Measurements from ENCODE around the gene TALDO1. TPM values are rescaled to one million over a fixed set of nuclear protein-coding genes. Genes with fewer than 3 reads are reported as not detected.
"Not testable (repeated sequence)": the region's sequence is repeated elsewhere in the genome, so short reads cannot be mapped to it uniquely, and the experiment has no call there.

The TALDO1 gene
- total RNA-seq, 1 donor from 2014 or later: 78.3 TPM

DNA sequence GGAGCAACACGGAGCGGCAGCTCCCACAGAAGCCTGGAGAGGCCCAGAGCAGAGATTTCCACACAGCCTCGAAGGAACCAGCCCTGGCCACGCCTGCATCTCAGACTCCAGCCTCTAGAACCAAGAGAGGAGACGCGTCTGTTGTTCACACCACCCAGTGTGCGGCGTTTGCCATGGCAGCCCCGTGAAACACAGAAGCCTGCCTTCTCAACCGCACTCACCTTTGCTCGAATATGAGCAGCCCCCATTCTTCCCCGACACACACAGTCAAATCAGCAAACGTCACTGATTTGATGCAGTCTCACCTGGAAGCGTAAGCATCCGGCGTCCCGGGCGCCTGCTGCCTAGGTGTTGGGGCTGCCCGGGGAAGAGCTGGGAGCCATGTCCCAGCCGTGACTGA lies 14.2 kb upstream of the TALDO1 start:
- H3K9ac ChIP-seq (ENCODE audit: low read depth in 1 of 3, low read length in 3 of 3): no peak overlapping the region
- no peak overlapping the region for H3K4me3 ChIP-seq (ENCODE audit: low read length in 3 of 3)
- peaks cover 0 to 7% (median 6%) of the 10 kb centered on the region in 3 donors for H3K4me1 ChIP-seq (ENCODE audit: control insufficient read depth in 3 of 3, insufficient read depth in 3 of 3, low read length in 3 of 3)
- peaks cover 0 to 10% (median 9%) of the 10 kb centered on the region in 3 donors for H3K27me3 ChIP-seq (ENCODE audit: control insufficient read depth in 3 of 3, insufficient read depth in 3 of 3, low read length in 3 of 3)
- no peaks in the 10 kb centered on the region for H3K36me3 ChIP-seq (ENCODE audit: control insufficient read depth in 3 of 3, insufficient read depth in 3 of 3, low read length in 3 of 3)
- no peaks in the 10 kb centered on the region for H3K9me3 ChIP-seq (ENCODE audit: control insufficient read depth in 3 of 3, low read length in 3 of 3)
- H3K27ac ChIP-seq (ENCODE audit: low read depth, low read length): no peak overlapping the region

GRCh38 chr11:734541-734940 lies 12.7 kb upstream of the TALDO1 start:
- H3K9me3 ChIP-seq (ENCODE audit: control insufficient read depth in 3 of 3, low read length in 3 of 3); H3K27me3 ChIP-seq (ENCODE audit: control insufficient read depth in 3 of 3, insufficient read depth in 3 of 3, low read length in 3 of 3); H3K4me3 ChIP-seq (ENCODE audit: low read length in 3 of 3): not testable (repeated sequence)

DNA sequence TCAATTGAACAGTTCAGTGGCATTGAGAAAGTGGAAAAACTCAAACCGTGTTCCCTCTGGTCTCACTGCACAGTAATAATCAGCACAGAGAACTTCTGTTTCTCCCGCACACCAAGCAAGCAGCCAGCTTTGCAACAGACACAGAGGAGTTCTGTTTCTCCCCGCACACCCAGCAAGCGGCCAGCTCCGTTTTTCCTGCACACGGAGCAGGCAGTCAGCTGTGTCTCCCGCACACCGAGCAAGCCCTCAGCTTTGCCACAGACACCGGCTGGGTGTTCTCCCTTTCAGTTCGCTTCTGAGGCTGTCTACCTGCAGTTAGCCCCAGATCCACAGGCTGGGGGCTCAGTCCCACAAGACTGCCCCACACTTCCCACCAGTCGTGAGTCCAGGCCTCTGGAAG lies 9.9 kb upstream of the TALDO1 start:
- H3K36me3 ChIP-seq (ENCODE audit: control insufficient read depth in 3 of 3, insufficient read depth in 3 of 3, low read length in 3 of 3): no peaks in the 10 kb centered on the region
- no peak overlapping the region for H3K4me3 ChIP-seq (ENCODE audit: low read length in 3 of 3)
- no peak overlapping the region for H3K9ac ChIP-seq (ENCODE audit: low read depth in 1 of 3, low read length in 3 of 3)
- no peaks in the 10 kb centered on the region for H3K4me1 ChIP-seq (ENCODE audit: control insufficient read depth in 3 of 3, insufficient read depth in 3 of 3, low read length in 3 of 3)
- peaks cover 0 to 10% (median 9%) of the 10 kb centered on the region in 3 donors for H3K27me3 ChIP-seq (ENCODE audit: control insufficient read depth in 3 of 3, insufficient read depth in 3 of 3, low read length in 3 of 3)
- H3K9me3 ChIP-seq (ENCODE audit: control insufficient read depth in 3 of 3, low read length in 3 of 3): no peaks in the 10 kb centered on the region
- H3K27ac ChIP-seq (ENCODE audit: low read depth, low read length): no peak overlapping the region

More at GRCh38 chr11:734541-734940, 12.7 kb upstream of the TALDO1 start:
- not testable (repeated sequence) for H3K9ac ChIP-seq (ENCODE audit: low read depth in 1 of 3, low read length in 3 of 3); H3K4me1 ChIP-seq (ENCODE audit: control insufficient read depth in 3 of 3, insufficient read depth in 3 of 3, low read length in 3 of 3); H3K36me3 ChIP-seq (ENCODE audit: control insufficient read depth in 3 of 3, insufficient read depth in 3 of 3, low read length in 3 of 3); H3K27ac ChIP-seq (ENCODE audit: low read depth, low read length)

DNA sequence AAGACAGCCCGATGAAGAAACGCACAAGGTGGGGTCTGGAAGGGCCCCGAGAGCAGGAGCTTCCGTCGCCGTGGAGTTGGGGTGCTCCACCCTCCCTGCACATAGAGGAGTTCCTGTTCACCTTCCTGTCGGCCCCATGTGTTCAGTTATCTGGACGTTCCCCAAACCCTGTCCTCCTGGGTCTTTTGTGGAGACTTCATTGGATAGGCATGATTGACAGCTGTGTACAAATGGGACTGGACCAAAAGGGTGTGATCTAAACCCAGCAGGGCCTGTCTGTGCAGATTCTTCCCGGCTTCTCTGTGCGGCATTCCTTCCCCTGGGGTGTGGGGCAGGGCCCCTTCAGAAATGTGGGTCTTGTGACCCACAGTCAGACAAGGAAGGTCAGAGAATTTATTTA lies 9.4 kb upstream of the TALDO1 start:
- peaks cover 0 to 12% (median 9%) of the 10 kb centered on the region in 3 donors for H3K27me3 ChIP-seq (ENCODE audit: control insufficient read depth in 3 of 3, insufficient read depth in 3 of 3, low read length in 3 of 3)
- H3K4me3 ChIP-seq (ENCODE audit: low read length in 3 of 3); H3K9me3 ChIP-seq (ENCODE audit: control insufficient read depth in 3 of 3, low read length in 3 of 3); H3K9ac ChIP-seq (ENCODE audit: low read depth in 1 of 3, low read length in 3 of 3); H3K4me1 ChIP-seq (ENCODE audit: control insufficient read depth in 3 of 3, insufficient read depth in 3 of 3, low read length in 3 of 3); H3K27ac ChIP-seq (ENCODE audit: low read depth, low read length); H3K36me3 ChIP-seq (ENCODE audit: control insufficient read depth in 3 of 3, insufficient read depth in 3 of 3, low read length in 3 of 3): not testable (repeated sequence)

GRCh38 chr11:742156-742546 lies 5.1 kb upstream of the TALDO1 start:
- no peaks in the 10 kb centered on the region for H3K9me3 ChIP-seq (ENCODE audit: control insufficient read depth in 3 of 3, low read length in 3 of 3)
- no peak overlapping the region for H3K27ac ChIP-seq (ENCODE audit: low read depth, low read length)
- H3K36me3 ChIP-seq (ENCODE audit: control insufficient read depth in 3 of 3, insufficient read depth in 3 of 3, low read length in 3 of 3): no peaks in the 10 kb centered on the region
- peaks cover 0 to 5% (median 0%) of the 10 kb centered on the region in 3 donors for H3K27me3 ChIP-seq (ENCODE audit: control insufficient read depth in 3 of 3, insufficient read depth in 3 of 3, low read length in 3 of 3)
- no peak overlapping the region for H3K4me3 ChIP-seq (ENCODE audit: low read length in 3 of 3)
- peaks cover 0 to 5% (median 0%) of the 10 kb centered on the region in 3 donors for H3K4me1 ChIP-seq (ENCODE audit: control insufficient read depth in 3 of 3, insufficient read depth in 3 of 3, low read length in 3 of 3)
- H3K9ac ChIP-seq (ENCODE audit: low read depth in 1 of 3, low read length in 3 of 3): no peak overlapping the region

- Histone ChIP-seq H3K36me3 (ENCODE audit: control insufficient read depth in 3 of 3, insufficient read depth in 3 of 3, low read length in 3 of 3) (no peaks in the 10 kb centered on the region), H3K4me3 (ENCODE audit: low read length in 3 of 3) (no peak overlapping the region), H3K9ac (ENCODE audit: low read depth in 1 of 3, low read length in 3 of 3) (no peak overlapping the region), H3K4me1 (ENCODE audit: control insufficient read depth in 3 of 3, insufficient read depth in 3 of 3, low read length in 3 of 3) (peaks cover 0 to 5% (median 2%) of the 10 kb centered on the region in 3 donors), H3K9me3 (ENCODE audit: control insufficient read depth in 3 of 3, low read length in 3 of 3) (no peaks in the 10 kb centered on the region), H3K27me3 (ENCODE audit: control insufficient read depth in 3 of 3, insufficient read depth in 3 of 3, low read length in 3 of 3) (peaks cover 0 to 2% (median 0%) of the 10 kb centered on the region in 3 donors), H3K27ac (ENCODE audit: low read depth, low read length) (no peak overlapping the region)
These were observed 4.6 kb upstream of the TALDO1 start for GRCh38 chr11:742571-743201.

- H3K9ac ChIP-seq (ENCODE audit: low read depth in 1 of 3, low read length in 3 of 3): no peak overlapping the region
- peaks cover 18 to 21% (median 20%) of the 10 kb centered on the region in 3 donors for H3K4me1 ChIP-seq (ENCODE audit: control insufficient read depth in 3 of 3, insufficient read depth in 3 of 3, low read length in 3 of 3)
- no peak overlapping the region for H3K27ac ChIP-seq (ENCODE audit: low read depth, low read length)
- H3K27me3 ChIP-seq (ENCODE audit: control insufficient read depth in 3 of 3, insufficient read depth in 3 of 3, low read length in 3 of 3): peaks cover 0 to 2% (median 0%) of the 10 kb centered on the region in 3 donors
- no peaks in the 10 kb centered on the region for H3K36me3 ChIP-seq (ENCODE audit: control insufficient read depth in 3 of 3, insufficient read depth in 3 of 3, low read length in 3 of 3)
- no peaks in the 10 kb centered on the region for H3K9me3 ChIP-seq (ENCODE audit: control insufficient read depth in 3 of 3, low read length in 3 of 3)
- no peak overlapping the region for H3K4me3 ChIP-seq (ENCODE audit: low read length in 3 of 3)
These were observed 1.8 kb upstream of the TALDO1 start for GRCh38 chr11:745428-745827.

DNA sequence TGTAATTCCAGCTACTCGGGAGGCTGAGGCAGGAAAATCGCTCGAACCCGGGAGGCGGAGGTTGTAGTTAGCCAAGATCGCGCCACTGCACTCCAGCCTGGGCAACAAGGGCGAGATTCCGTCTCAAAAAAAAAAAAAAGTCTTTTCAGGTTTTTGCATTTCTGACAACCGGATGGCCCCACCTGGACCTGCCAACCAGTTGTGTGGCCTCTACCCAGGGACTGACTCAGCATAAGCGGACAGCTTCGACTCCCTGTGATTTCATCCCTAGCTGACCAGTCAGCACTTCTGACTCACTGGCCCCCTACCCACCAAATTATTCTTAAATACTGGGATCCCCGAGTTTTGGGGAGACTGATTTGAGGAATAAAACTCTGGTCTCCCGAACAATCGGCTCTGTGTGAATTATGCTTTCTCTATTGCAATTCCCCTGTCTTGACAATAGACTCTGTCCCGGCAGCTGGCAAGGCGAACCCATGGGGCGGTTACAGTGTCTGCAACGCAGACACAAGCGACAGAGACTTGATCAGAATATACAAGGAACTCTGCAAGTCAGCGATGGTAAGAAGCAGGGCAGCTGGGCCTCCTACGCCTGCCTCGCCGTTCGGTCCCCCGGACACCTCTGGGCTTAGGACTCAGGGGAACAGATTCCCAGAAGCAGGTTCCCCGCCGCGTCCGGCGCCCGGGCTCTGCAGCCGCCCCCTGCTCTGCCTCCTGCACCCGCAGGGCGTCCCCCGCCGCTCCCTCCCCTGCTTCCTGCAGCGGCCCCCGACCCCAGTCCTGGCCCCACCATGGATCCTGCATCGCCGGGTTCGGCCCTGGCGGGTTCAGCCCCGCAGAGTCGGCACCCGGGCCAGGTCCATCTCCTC lies 741 bp upstream of the TALDO1 start:
- Histone ChIP-seq H3K27me3 (ENCODE audit: control insufficient read depth in 3 of 3, insufficient read depth in 3 of 3, low read length in 3 of 3) (peaks cover 0 to 2% (median 0%) of the 10 kb centered on the region in 3 donors), H3K4me3 (ENCODE audit: low read length in 3 of 3) (peak overlapping the region; percentile 40 to 86 (median 85)), H3K9ac (ENCODE audit: low read depth in 1 of 3, low read length in 3 of 3) (peak overlapping the region; percentile 72 to 93 (median 92)), H3K36me3 (ENCODE audit: control insufficient read depth in 3 of 3, insufficient read depth in 3 of 3, low read length in 3 of 3) (no peaks in the 10 kb centered on the region), H3K27ac (ENCODE audit: low read depth, low read length) (peak overlapping the region; percentile 84), H3K9me3 (ENCODE audit: control insufficient read depth in 3 of 3, low read length in 3 of 3) (no peaks in the 10 kb centered on the region), H3K4me1 (ENCODE audit: control insufficient read depth in 3 of 3, insufficient read depth in 3 of 3, low read length in 3 of 3) (peaks cover 18 to 21% (median 20%) of the 10 kb centered on the region in 3 donors)

GRCh38 chr11:748007-748359 lies 719 bp downstream of the TALDO1 start:
- H3K36me3 ChIP-seq (ENCODE audit: control insufficient read depth in 3 of 3, insufficient read depth in 3 of 3, low read length in 3 of 3): peaks cover 0 to 4% (median 0%) of the 10 kb centered on the region in 3 donors
- H3K27me3 ChIP-seq (ENCODE audit: control insufficient read depth in 3 of 3, insufficient read depth in 3 of 3, low read length in 3 of 3): no peaks in the 10 kb centered on the region
- peaks cover 18 to 21% (median 20%) of the 10 kb centered on the region in 3 donors for H3K4me1 ChIP-seq (ENCODE audit: control insufficient read depth in 3 of 3, insufficient read depth in 3 of 3, low read length in 3 of 3)
- H3K9ac ChIP-seq (ENCODE audit: low read depth in 1 of 3, low read length in 3 of 3): peak overlapping the region; percentile 79 to 93 (median 92)
- peak overlapping the region; percentile 74 to 86 (median 85) for H3K4me3 ChIP-seq (ENCODE audit: low read length in 3 of 3)
- H3K9me3 ChIP-seq (ENCODE audit: control insufficient read depth in 3 of 3, low read length in 3 of 3): no peaks in the 10 kb centered on the region
- H3K27ac ChIP-seq (ENCODE audit: low read depth, low read length): peak overlapping the region; percentile 84

DNA sequence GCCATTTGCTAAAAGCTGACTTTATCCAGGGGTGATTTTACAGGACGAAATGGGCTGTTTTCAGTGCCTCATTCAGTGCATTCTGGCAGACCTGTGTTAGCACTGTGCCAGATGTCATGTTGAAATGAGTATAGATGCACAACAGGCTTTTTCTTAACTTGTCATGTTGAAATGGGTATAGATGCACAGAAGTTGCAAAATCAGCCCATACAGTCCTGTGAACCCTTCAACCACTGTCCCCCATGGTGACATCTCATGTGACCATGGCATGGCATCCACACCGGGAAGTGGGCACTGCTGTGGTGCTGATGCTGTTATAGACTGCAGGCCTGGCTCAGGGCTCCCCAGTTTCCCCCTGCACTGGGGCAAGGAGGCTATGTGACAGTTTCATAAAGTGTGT lies 2.5 kb downstream of the TALDO1 start:
- Histone ChIP-seq H3K9ac (ENCODE audit: low read depth in 1 of 3, low read length in 3 of 3) (peak overlapping the region in 1 of 3 donors; percentile 40), H3K4me1 (ENCODE audit: control insufficient read depth in 3 of 3, insufficient read depth in 3 of 3, low read length in 3 of 3) (peaks cover 18 to 21% (median 20%) of the 10 kb centered on the region in 3 donors), H3K4me3 (ENCODE audit: low read length in 3 of 3) (no peak overlapping the region), H3K9me3 (ENCODE audit: control insufficient read depth in 3 of 3, low read length in 3 of 3) (no peaks in the 10 kb centered on the region), H3K27ac (ENCODE audit: low read depth, low read length) (no peak overlapping the region), H3K36me3 (ENCODE audit: control insufficient read depth in 3 of 3, insufficient read depth in 3 of 3, low read length in 3 of 3) (peaks cover 0 to 4% (median 0%) of the 10 kb centered on the region in 3 donors), H3K27me3 (ENCODE audit: control insufficient read depth in 3 of 3, insufficient read depth in 3 of 3, low read length in 3 of 3) (no peaks in the 10 kb centered on the region)

All from skeletal muscle tissue (tissue), 4 donors.